GM12878 (cell line): ENCODE results near the gene C1orf174. TPM values are rescaled to one million over a fixed set of nuclear protein-coding genes. Genes with fewer than 3 reads are reported as not detected.

Experiments
- ATAC-seq: fragments of 200-7000 bp; cut with Tn5 transposase; 3 replicates; pipeline ENCODE4 v1.9.1; 2020; ENCODE audit warnings: mild to moderate bottlenecking, moderate library complexity
- BruUV-seq: library from RNA; stranded (reverse); fragments of 400-500 nt; replicated peaks from 2 replicates; lab custom pipeline; 2021; lab: Mats Ljungman, UMichigan
- CTCF ChIA-PET: fragments of 300-600 bp; sonication (Branson Sonifier 250); formaldehyde crosslinking; extraction: SDS; loops from one replicate; lab custom pipeline; 2021; ENCODE audit warnings: inconsistent platforms; lab: Yijun Ruan, JAX
- POLR2A ChIA-PET: fragments of 350-600 bp; formaldehyde crosslinking; extraction: SDS; loops from one replicate; lab custom pipeline; 2021; ENCODE audit warnings: inconsistent platforms; lab: Charles Lee
- RAD21 ChIA-PET: fragments of 300-600 bp; sonication (Branson Sonifier 250); formaldehyde crosslinking; loops from one replicate; lab custom pipeline; 2023; ENCODE audit warnings: antibody characterized with exemption; ENCODE audit not compliant: unreplicated experiment; lab: Charles Lee
- SMC1A ChIA-PET: fragments of 300-600 bp; sonication (Branson Sonifier 250); formaldehyde crosslinking; loops from one replicate; lab custom pipeline; 2023; ENCODE audit not compliant: unreplicated experiment, uncharacterized antibody; lab: Charles Lee
- DNase-seq: peaks from one replicate; pipeline ENCODE4 v3.0.0-alpha.2; 2011; ENCODE audit warnings: low read depth, low spot score
- FAIRE-seq: peaks from 3 replicates; lab custom pipeline; 2011; peaks lifted over from hg19 to GRCh38; lab: Jason Lieb, UNC
- H2AFZ ChIP-seq: 2 replicates; pipeline ENCODE4 v1.6.0; 2011; ENCODE audit warnings: low read depth, low read length, control low read depth; ENCODE audit not compliant: control insufficient read depth
- H3K27ac ChIP-seq: 2 replicates; pipeline ENCODE4 v1.5.1; 2011; ENCODE audit warnings: control low read depth; ENCODE audit not compliant: control insufficient read depth, insufficient read depth
- H3K27me3 ChIP-seq, 2 experiments: replicated peaks in 1 of 2; 2 replicates each; pipeline versions ENCODE4 v1.6.0 to v1.6.1; 2011; ENCODE audit warnings: low read length in 1 of 2; ENCODE audit not compliant: control insufficient read depth in 2 of 2, insufficient read depth in 2 of 2
- H3K36me3 ChIP-seq, 2 experiments: 2 replicates each; pipeline ENCODE4 v1.5.1; 2011; ENCODE audit warnings: low read length in 1 of 2; ENCODE audit not compliant: control insufficient read depth in 2 of 2, insufficient read depth in 2 of 2
- H3K4me1 ChIP-seq: 2 replicates; pipeline ENCODE4 v1.6.1; 2011; ENCODE audit warnings: mild to moderate bottlenecking, low read length, moderate library complexity, mixed read lengths; ENCODE audit not compliant: control insufficient read depth, insufficient read depth
- H3K4me2 ChIP-seq: 2 replicates; pipeline ENCODE4 v1.6.0; 2011; ENCODE audit warnings: control low read depth; ENCODE audit not compliant: control insufficient read depth, insufficient read depth
- H3K4me3 ChIP-seq: fragments of 200-600 bp; sonication (generic); 2 replicates; pipeline ENCODE4 v1.5.1; 2016
- H3K79me2 ChIP-seq: 2 replicates; pipeline ENCODE4 v1.6.0; 2011; ENCODE audit warnings: low read length; ENCODE audit not compliant: control insufficient read depth, insufficient read depth
- H3K9ac ChIP-seq: 2 replicates; pipeline ENCODE4 v1.8.0; 2011; ENCODE audit warnings: low read length, control low read depth, mixed read lengths; ENCODE audit not compliant: control insufficient read depth, insufficient read depth
- H3K9me3 ChIP-seq: replicated peaks from 3 replicates; pipeline ENCODE4 v1.5.1; 2011; ENCODE audit warnings: mild to moderate bottlenecking, low read length; ENCODE audit not compliant: control insufficient read depth, insufficient read depth
- H4K20me1 ChIP-seq: 2 replicates; pipeline ENCODE4 v1.6.0; 2011; ENCODE audit not compliant: control insufficient read depth, insufficient read depth
- BCL11A ChIP-seq: IDR thresholded peaks from 2 replicates; pipeline ENCODE4 v1.6.1; 2011; ENCODE audit warnings: low read depth, low read length
- CBX3 ChIP-seq: fragments of 200-600 bp; sonication (generic); IDR thresholded peaks from 2 replicates; pipeline ENCODE4 v1.6.1; 2016; ENCODE audit warnings: low read depth, borderline replicate concordance
- CHD1 ChIP-seq: IDR thresholded peaks from 2 replicates; pipeline ENCODE4 v1.6.1; 2012; ENCODE audit warnings: low read depth, low read length, improper control_type of control experiment
- EP300 ChIP-seq, 2 experiments: fragments of 150-350 bp in 1 of 2; IDR thresholded peaks; 2 replicates each; pipeline ENCODE4 v1.6.1; 2011 to 2012; ENCODE audit warnings: low read depth in 2 of 2, low read length in 2 of 2, borderline replicate concordance in 1 of 2, improper control_type of control experiment in 1 of 2, inconsistent platforms in 1 of 2; ENCODE audit not compliant: control insufficient read depth in 1 of 2
- ESRRA ChIP-seq: IDR thresholded peaks from 2 replicates; pipeline ENCODE4 v1.6.1; 2012; ENCODE audit warnings: mild to moderate bottlenecking, low read length, improper control_type of control experiment
- HDAC6 ChIP-seq: fragments of 200-600 bp; sonication (generic); IDR thresholded peaks from one replicate; pipeline ENCODE4 v1.8.0; 2017; ENCODE audit warnings: antibody characterized with exemption; ENCODE audit not compliant: unreplicated experiment
- IKZF1 ChIP-seq: fragments of 450-650 bp; conservative IDR thresholded peaks from 2 replicates; pipeline ENCODE4 v1.6.1; 2017; ENCODE audit warnings: antibody characterized with exemption, mild to moderate bottlenecking
- IRF3 ChIP-seq: fragments of 450-650 bp; IDR thresholded peaks from 2 replicates; pipeline ENCODE4 v1.6.1; 2014; ENCODE audit warnings: mild to moderate bottlenecking
- MXI1 ChIP-seq: fragments of 150-350 bp; IDR thresholded peaks from 2 replicates; pipeline ENCODE4 v1.6.1; 2011; ENCODE audit warnings: low read depth, mild to moderate bottlenecking, inconsistent platforms, low read length, improper control_type of control experiment
- MYC ChIP-seq: IDR thresholded peaks from 2 replicates; pipeline ENCODE4 v1.6.1; 2011; ENCODE audit warnings: mild to moderate bottlenecking, low read length, moderate library complexity, inconsistent platforms; ENCODE audit not compliant: insufficient read depth, insufficient replicate concordance, insufficient read length, severe bottlenecking
- NFXL1 ChIP-seq: fragments of 450-650 bp; IDR thresholded peaks from 2 replicates; pipeline ENCODE4 v1.6.1; 2017; ENCODE audit warnings: antibody characterized with exemption, mild to moderate bottlenecking, borderline replicate concordance
- NR2C1 ChIP-seq: fragments of 450-650 bp; IDR thresholded peaks from 2 replicates; pipeline ENCODE4 v1.6.1; 2017; ENCODE audit warnings: antibody characterized with exemption, mild to moderate bottlenecking, moderate library complexity
- NR2C2 ChIP-seq: IDR thresholded peaks from 2 replicates; pipeline ENCODE4 v1.6.1; 2011; ENCODE audit warnings: borderline replicate concordance, low read depth; ENCODE audit not compliant: control insufficient read depth, insufficient read length
- RCOR1 ChIP-seq: conservative IDR thresholded peaks from 2 replicates; pipeline ENCODE4 v1.6.1; 2012; ENCODE audit warnings: low read depth, low read length, improper control_type of control experiment
- SMAD1 ChIP-seq: fragments of 450-650 bp; IDR thresholded peaks from 2 replicates; pipeline ENCODE4 v1.6.1; 2018; ENCODE audit warnings: mild to moderate bottlenecking, low read depth; ENCODE audit not compliant: partially characterized antibody
- SMARCA5 ChIP-seq: fragments of 450-650 bp; IDR thresholded peaks from 2 replicates; pipeline ENCODE4 v1.6.1; 2017; ENCODE audit warnings: mild to moderate bottlenecking
- SMC3 ChIP-seq: IDR thresholded peaks from 2 replicates; pipeline ENCODE4 v1.6.1; 2011; ENCODE audit warnings: low read length, improper control_type of control experiment, borderline replicate concordance
- STAT3 ChIP-seq: IDR thresholded peaks from 2 replicates; pipeline ENCODE4 v1.6.1; 2011; ENCODE audit warnings: low read depth, low read length, improper control_type of control experiment
- USF1 ChIP-seq: IDR thresholded peaks from 2 replicates; pipeline ENCODE4 v1.6.1; 2011; ENCODE audit warnings: borderline replicate concordance, low read depth, mild to moderate bottlenecking, moderate library complexity, mixed read lengths, low read length; ENCODE audit not compliant: insufficient read depth; ENCODE audit errors: extremely low read length
- USF2 ChIP-seq: IDR thresholded peaks from 2 replicates; pipeline ENCODE4 v1.6.1; 2011; ENCODE audit warnings: low read depth, low read length, improper control_type of control experiment, borderline replicate concordance
- WGBS: methylation state at CpG from one replicate; pipeline ENCODE4 v1.1.6; 2016; ENCODE audit warnings: low lambda C conversion rate; ENCODE audit not compliant: insufficient replicate concordance, insufficient coverage; ENCODE audit errors: missing lambda C conversion rate; 5-methylcytosine and 5-hydroxymethylcytosine counted together
- in situ Hi-C: fragments of 300-500 bp; cut with MboI; formaldehyde crosslinking; loops from 9 replicates; pipeline ENCODE4 v1.14.3; 2018; ENCODE audit warnings: mixed read lengths
- intact Hi-C: fragments of 100-400 bp; cut with micrococcal nuclease; formaldehyde crosslinking; loops from one replicate; pipeline ENCODE4 v1.14.2; 2022; ENCODE audit not compliant: unreplicated experiment
- polyA plus RNA-seq, 11 experiments: library from polyadenylated mRNA; depleted of rRNA in 4 of 11; unstranded in 6 of 11; stranded (reverse) in 5 of 11; fragments of >200 nt; fragmentation: Nextera tagmentation in 4 of 11; fragmentation: Illumina TruSeq in 1 of 11; extraction: Ambion mirVana in 4 of 11; extraction: Trizol in 1 of 11; gene quantifications; 1 replicate in 1 of 11; 2 replicates in 10 of 11; pipeline versions ENCODE4 v1.2.1 to v1.2.3, GENCODE V29; 2011 to 2016; ENCODE audit warnings: inconsistent platforms in 2 of 11, missing spikeins in 2 of 11, low read depth in 1 of 11
- total RNA-seq, 4 experiments: library from RNA; depleted of rRNA in 3 of 4; stranded (reverse); fragments of >200 nt in 3 of 4; fragmentation: Illumina TruSeq in 1 of 4; extraction: Trizol in 1 of 4; gene quantifications; 2 replicates each; pipeline versions ENCODE4 v1.2.1 to v1.2.3, GENCODE V29; 2013 to 2021

Gene C1orf174
- total and polyA plus RNA-seq, 10 of the 15 experiments (the other 5 are each of a cell fraction or from before 2014, with no cell fraction given) = 17.5 to 35.4 (median 25.1) TPM

GRCh38 chr1:3908886-3909517, 8.9 kb upstream of the C1orf174 start:
- ATAC-seq (no peak), DNase-seq (no peak)
- Histone ChIP-seq H3K4me1 (no peaks in the 10 kb centered on the region), H3K9me3 (no peaks in the 10 kb centered on the region), H3K4me2 (no peak overlapping the region)
- ChIA-PET POLR2A (no interaction called here), RAD21 (no interaction called here)
- TF ChIP-seq BCL11A (no peak), EP300 (IDR thresholded peaks at IDR 0.05; ENCODE audit: borderline replicate concordance in 1 of 2, control insufficient read depth in 1 of 2, low read depth in 2 of 2, low read length in 2 of 2) (no peak), USF1 (no peak), CHD1 (no peak), NR2C1 (no peak), STAT3 (no peak), IKZF1 (no peak), NR2C2 (no peak), USF2 (no peak), SMARCA5 (no peak), IRF3 (no peak), ESRRA (no peak), MYC (no peak), NFXL1 (no peak), RCOR1 (no peak), SMC3 (no peak), SMAD1 (no peak), CBX3 (no peak), HDAC6 (no peak), MXI1 (no peak)
- TF ChIP-seq, all 136 proteins: peak for 0
- CTCF ChIA-PET = no interaction called here
- no peak for FAIRE-seq
- in situ Hi-C loops (no loop called here), intact Hi-C loops (no loop called here)
- no peak overlapping the region for H2AFZ ChIP-seq
- SMC1A ChIA-PET = no interaction called here
- WGBS = 34% methylated on average over 17 of the region's 17 CpGs
- peaks cover 3 to 4% of the 10 kb centered on the region in 2 experiments; a peak in 3 of 4 replicates for H3K27me3 ChIP-seq
- no peaks in the 10 kb centered on the region for H3K36me3 ChIP-seq
- H3K4me3 ChIP-seq = no peak overlapping the region
- no peaks in the 10 kb centered on the region for H3K79me2 ChIP-seq
- no peak overlapping the region for H3K9ac ChIP-seq
- no peak overlapping the region for H3K27ac ChIP-seq
- BruUV-seq = no TSS peak
- H4K20me1 ChIP-seq = no peaks in the 10 kb centered on the region
